Neural crest cell (in vitro differentiated cells): ENCODE results near the gene SLA2. TPM values are rescaled to one million over a fixed set of nuclear protein-coding genes. Genes with fewer than 3 reads are reported as not detected.
A peak's percentile ranks its signal among the peaks of the same experiment; 100 is the strongest.

Experiments
- DNase-seq: peaks from one replicate; pipeline ENCODE4 v3.0.0; 2021; ENCODE audit warnings: low read depth, mixed read lengths, low spot score
- H3K27ac Mint-ChIP-seq: one replicate; pipeline ENCODE4 v1.8.0; 2021; ENCODE audit warnings: mild to moderate bottlenecking, mixed read lengths; ENCODE audit not compliant: unreplicated experiment
- H3K27me3 Mint-ChIP-seq: 2 replicates; pipeline ENCODE4 v1.8.0; 2021; ENCODE audit warnings: low read depth, mild to moderate bottlenecking, mixed read lengths
- H3K36me3 Mint-ChIP-seq: 2 replicates; pipeline ENCODE4 v1.8.0; 2021; ENCODE audit warnings: low read depth, mild to moderate bottlenecking, mixed read lengths
- H3K4me1 Mint-ChIP-seq: 2 replicates; pipeline ENCODE4 v1.8.0; 2021; ENCODE audit warnings: mixed read lengths
- H3K4me3 Mint-ChIP-seq: one replicate; pipeline ENCODE4 v1.8.0; 2021; ENCODE audit warnings: mild to moderate bottlenecking, mixed read lengths
- H3K9me3 Mint-ChIP-seq: 2 replicates; pipeline ENCODE4 v1.8.0; 2021; ENCODE audit warnings: mixed read lengths
- total RNA-seq: library from RNA; stranded (reverse); gene quantifications from 2 replicates; pipeline ENCODE4 v1.2.1, GENCODE V29; 2021
- TF ChIP-seq, protein P1 (sequence below): fragments of 200-600 bp; sonication (generic); conservative IDR thresholded peaks from 2 replicates; pipeline ENCODE4 v1.5.0; 2021; ENCODE audit warnings: antibody characterized with exemption, mild to moderate bottlenecking

Gene SLA2
- total RNA-seq, 1 donor from 2014 or later = 0.16 TPM

DNA sequence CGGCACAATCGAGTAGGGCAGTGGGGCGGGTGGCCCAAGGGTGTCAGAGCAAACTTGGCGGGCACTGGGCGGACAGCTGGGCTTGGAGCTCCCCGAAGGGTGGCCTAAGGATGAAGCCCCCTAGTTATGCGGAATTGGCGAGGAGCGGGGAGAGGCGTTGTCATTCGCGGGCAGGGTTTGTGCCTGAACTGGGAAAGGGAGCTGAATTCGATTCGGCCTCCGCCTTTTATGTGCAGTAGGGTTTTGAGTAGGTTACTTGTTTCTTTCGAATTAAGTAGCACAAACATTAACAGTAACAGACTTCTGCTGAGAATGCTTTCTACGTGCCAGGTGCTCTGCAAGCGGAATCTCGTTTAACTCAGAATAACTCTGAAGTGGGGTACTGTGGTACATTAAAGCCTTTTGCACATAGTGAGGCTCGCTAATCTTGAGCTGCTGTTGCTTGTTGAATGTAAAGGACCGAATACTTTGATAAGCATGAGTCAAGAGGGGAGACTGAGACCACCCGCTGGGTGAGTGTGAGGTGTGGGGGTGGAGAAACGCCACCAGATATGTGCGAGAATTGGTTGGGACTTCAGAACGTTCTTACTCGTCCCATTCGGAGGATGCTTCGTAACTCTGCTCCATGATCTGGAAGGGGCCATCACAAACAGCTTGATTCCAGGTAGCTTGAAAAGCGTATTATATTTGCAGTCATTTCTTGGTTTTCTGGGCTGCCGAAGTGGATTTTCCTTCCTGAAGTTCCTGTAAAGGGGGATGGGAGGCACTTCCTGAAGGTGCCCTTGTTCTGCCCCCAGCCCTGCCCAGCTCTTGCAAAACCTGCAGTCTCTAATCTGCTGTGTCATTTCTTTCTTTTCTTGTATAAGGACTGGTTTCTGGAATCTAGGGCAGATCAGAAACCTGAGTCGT, 39.6 kb downstream of the SLA2 start:
- TF ChIP-seq, protein P1, sequence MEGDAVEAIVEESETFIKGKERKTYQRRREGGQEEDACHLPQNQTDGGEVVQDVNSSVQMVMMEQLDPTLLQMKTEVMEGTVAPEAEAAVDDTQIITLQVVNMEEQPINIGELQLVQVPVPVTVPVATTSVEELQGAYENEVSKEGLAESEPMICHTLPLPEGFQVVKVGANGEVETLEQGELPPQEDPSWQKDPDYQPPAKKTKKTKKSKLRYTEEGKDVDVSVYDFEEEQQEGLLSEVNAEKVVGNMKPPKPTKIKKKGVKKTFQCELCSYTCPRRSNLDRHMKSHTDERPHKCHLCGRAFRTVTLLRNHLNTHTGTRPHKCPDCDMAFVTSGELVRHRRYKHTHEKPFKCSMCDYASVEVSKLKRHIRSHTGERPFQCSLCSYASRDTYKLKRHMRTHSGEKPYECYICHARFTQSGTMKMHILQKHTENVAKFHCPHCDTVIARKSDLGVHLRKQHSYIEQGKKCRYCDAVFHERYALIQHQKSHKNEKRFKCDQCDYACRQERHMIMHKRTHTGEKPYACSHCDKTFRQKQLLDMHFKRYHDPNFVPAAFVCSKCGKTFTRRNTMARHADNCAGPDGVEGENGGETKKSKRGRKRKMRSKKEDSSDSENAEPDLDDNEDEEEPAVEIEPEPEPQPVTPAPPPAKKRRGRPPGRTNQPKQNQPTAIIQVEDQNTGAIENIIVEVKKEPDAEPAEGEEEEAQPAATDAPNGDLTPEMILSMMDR = no peak
- DNase-seq = no peak
- H3K4me1 Mint-ChIP-seq = peaks cover 21% of the 10 kb centered on the region
- no peaks in the 10 kb centered on the region for H3K36me3 Mint-ChIP-seq
- H3K27ac Mint-ChIP-seq = peak overlapping the region; percentile 92
- H3K4me3 Mint-ChIP-seq = peak overlapping the region; percentile 97
- no peaks in the 10 kb centered on the region for H3K9me3 Mint-ChIP-seq
- H3K27me3 Mint-ChIP-seq = no peaks in the 10 kb centered on the region

DNA sequence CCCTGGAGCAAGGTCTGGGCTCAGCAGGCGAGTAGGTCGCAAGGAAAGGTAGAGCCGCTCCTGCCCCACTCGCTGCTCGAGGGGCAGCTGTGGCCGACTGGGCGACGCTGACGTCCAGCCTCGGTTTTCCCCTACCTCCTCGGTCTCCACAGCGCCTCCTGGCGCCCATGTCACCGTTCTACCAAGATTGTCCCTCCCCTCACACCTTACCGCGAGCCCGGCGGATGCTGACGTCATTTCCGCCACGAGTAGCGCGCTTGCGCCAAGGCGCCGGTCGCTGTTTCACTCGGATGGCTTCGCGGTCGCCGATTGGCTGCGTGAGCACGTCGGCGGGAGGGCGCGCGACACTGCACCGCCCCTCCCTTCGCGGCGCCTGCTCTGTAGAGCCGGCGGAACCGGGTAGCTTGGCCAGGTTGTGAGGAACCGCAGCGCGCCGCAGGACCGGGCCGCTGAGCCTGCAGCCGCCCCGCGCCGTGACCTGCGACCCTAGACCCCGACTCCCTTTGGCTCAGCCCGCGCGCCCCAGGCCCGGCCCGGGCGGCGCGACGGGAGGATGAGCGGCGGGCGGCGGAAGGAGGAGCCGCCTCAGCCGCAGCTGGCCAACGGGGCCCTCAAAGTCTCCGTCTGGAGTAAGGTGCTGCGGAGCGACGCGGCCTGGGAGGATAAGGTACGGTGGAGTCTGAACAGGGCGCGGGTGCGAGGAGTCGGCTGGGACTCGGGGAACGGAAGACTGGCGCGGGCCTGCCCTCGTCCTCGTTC, 40.4 kb downstream of the SLA2 start, which contains the start of gene RAB5IF:
TSS of gene RAB5IF (plus strand) at position 381 of the 759 bp plus-strand sequence. CDS start at position 554, 173 bp downstream.
- TF ChIP-seq, protein P1 = peak; percentile 96
- Mint-ChIP-seq H3K36me3 (no peaks in the 10 kb centered on the region), H3K27ac (peak within 1 kb of the TSS; percentile 92), H3K4me1 (peaks cover 21% of the 10 kb centered on the region), H3K27me3 (no peaks in the 10 kb centered on the region), H3K4me3 (peak within 1 kb of the TSS; percentile 97), H3K9me3 (no peaks in the 10 kb centered on the region)
- peak; percentile 100 for DNase-seq

DNA sequence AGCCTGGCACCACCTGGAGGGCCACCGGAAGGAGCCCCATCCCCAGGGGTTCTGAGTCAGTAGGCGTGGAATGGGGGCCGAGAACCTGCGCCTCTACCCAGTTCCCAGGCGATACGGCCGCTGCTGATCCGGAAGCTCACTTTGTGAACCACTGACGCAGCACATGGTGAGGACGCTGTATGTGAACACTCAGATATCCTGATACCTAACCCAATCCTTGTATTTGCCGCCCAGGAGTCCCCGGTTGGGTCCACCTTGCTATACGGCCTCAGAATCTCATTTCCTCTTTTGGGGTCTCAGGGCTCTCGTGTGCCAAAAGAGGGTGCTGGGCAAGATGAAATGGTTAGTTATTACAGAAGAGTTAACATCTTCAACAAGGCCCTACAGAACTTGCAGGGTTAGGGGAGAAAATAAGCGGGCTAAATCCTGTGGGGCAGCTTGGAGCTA, 41.0 kb downstream of the SLA2 start:
- H3K27me3 Mint-ChIP-seq = no peaks in the 10 kb centered on the region
- no peaks in the 10 kb centered on the region for H3K9me3 Mint-ChIP-seq
- H3K4me3 Mint-ChIP-seq = peak overlapping the region; percentile 97
- no peaks in the 10 kb centered on the region for H3K36me3 Mint-ChIP-seq
- TF ChIP-seq, protein P1 = no peak
- no peak for DNase-seq
- H3K4me1 Mint-ChIP-seq = peaks cover 21% of the 10 kb centered on the region
- peak overlapping the region; percentile 57 for H3K27ac Mint-ChIP-seq

DNA sequence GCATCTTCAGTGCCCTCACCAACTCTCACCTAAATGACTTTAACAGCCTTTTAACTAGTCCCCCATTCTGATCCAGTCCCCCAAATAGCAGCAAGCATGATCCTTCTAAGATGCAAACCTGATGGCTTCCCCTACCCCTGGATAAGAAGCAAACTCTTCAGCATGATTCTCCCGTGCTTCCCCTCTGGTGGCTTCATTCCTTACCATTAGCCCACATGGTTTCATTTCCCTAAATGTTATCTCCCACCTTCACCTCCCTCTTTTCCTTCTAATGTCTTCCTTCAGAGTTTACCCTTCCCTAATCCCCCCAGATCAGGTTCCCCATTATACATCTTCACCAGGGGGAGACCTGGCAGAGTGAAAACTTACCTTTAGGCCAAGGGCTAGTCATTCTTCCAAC, 44.5 kb downstream of the SLA2 start:
- Mint-ChIP-seq H3K4me3 (no peak overlapping the region), H3K4me1 (peaks cover 10% of the 10 kb centered on the region), H3K36me3 (no peaks in the 10 kb centered on the region), H3K27ac (no peak overlapping the region), H3K27me3 (no peaks in the 10 kb centered on the region), H3K9me3 (no peaks in the 10 kb centered on the region)
- TF ChIP-seq, protein P1 = no peak
- DNase-seq = no peak

DNA sequence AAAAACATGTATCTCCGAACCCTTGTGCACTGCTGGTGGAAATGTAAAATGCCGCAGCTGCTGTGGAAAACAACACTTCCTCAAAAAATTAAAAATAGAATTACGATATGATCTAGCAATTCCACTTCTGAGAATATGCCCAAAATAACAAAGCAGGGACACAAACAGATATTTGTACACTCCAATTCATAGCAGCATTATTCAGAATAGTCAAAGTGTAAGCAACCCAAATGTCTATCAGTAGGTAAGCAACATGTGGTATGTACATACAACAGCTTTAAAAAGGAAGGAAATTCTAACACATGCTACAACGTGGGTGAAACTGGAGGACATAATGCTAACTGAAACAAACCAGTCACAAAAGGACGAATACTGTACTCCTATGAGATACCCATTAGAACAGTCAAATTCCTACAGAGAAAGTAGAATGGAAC, 46.1 kb downstream of the SLA2 start:
- H3K27me3 Mint-ChIP-seq = no peaks in the 10 kb centered on the region
- no peak overlapping the region for H3K4me3 Mint-ChIP-seq
- no peak for DNase-seq
- no peaks in the 10 kb centered on the region for H3K36me3 Mint-ChIP-seq
- H3K4me1 Mint-ChIP-seq = no peaks in the 10 kb centered on the region
- no peak overlapping the region for H3K27ac Mint-ChIP-seq
- H3K9me3 Mint-ChIP-seq = no peaks in the 10 kb centered on the region
- TF ChIP-seq, protein P1 = no peak
